NT2/D1 (cell line): ENCODE data around the gene LTBP1.

Experiments
- DNase-seq: peaks from one replicate; pipeline ENCODE4 v3.0.0-alpha.2; 2011; ENCODE audit warnings: low read depth, low spot score
- H3K27me3 ChIP-seq: 2 replicates; pipeline ENCODE4 v1.6.0; 2011; ENCODE audit warnings: mild to moderate bottlenecking; ENCODE audit not compliant: insufficient read length, insufficient read depth
- H3K36me3 ChIP-seq: 2 replicates; pipeline ENCODE4 v1.6.1; 2011; ENCODE audit warnings: mild to moderate bottlenecking, low read length, mixed read lengths; ENCODE audit not compliant: insufficient read depth, insufficient read length
- H3K4me1 ChIP-seq: 2 replicates; pipeline ENCODE4 v1.5.1; 2011; ENCODE audit not compliant: insufficient read depth, insufficient read length
- H3K4me3 ChIP-seq: 2 replicates; pipeline ENCODE4 v1.5.1; 2011; ENCODE audit warnings: low read depth; ENCODE audit not compliant: insufficient read length
- H3K9ac ChIP-seq: 2 replicates; pipeline ENCODE4 v1.6.0; 2011; ENCODE audit warnings: low read depth; ENCODE audit not compliant: insufficient read length
- H3K9me3 ChIP-seq: 2 replicates; pipeline ENCODE4 v1.5.1; 2011; ENCODE audit warnings: mild to moderate bottlenecking, low read length; ENCODE audit not compliant: insufficient read depth
- SUZ12 ChIP-seq: IDR thresholded peaks from 2 replicates; pipeline ENCODE4 v1.6.1; 2011; ENCODE audit not compliant: insufficient read length, insufficient read depth; ENCODE audit errors: extremely low read depth
- YY1 ChIP-seq: IDR thresholded peaks from 2 replicates; pipeline ENCODE4 v1.6.1; 2011; ENCODE audit not compliant: insufficient read length, insufficient read depth
- ZNF274 ChIP-seq: IDR thresholded peaks from 2 replicates; pipeline ENCODE4 v1.6.1; 2011; ENCODE audit warnings: mild to moderate bottlenecking, low read depth, low read length

LTBP1 gene

GRCh38 chr2:33267043-33267442, 320.3 kb downstream of the LTBP1 start:
- H3K36me3 ChIP-seq: peaks cover 4% of the 10 kb centered on the region
- DNase-seq: no peak
- TF ChIP-seq SUZ12 (no peak), ZNF274 (no peak), YY1 (no peak)

GRCh38 chr2:33267756-33268155, 321.0 kb downstream of the LTBP1 start:
- Histone ChIP-seq H3K9me3 (peaks cover 15% of the 10 kb centered on the region; the same call in 1 of the 2 replicates), H3K4me3 (no peak overlapping the region), H3K4me1 (no peaks in the 10 kb centered on the region), H3K27me3 (no peaks in the 10 kb centered on the region), H3K9ac (no peak overlapping the region), H3K36me3 (peaks cover 4% of the 10 kb centered on the region)
- TF ChIP-seq YY1 (no peak), SUZ12 (no peak), ZNF274 (no peak)
- no peak for DNase-seq

More at GRCh38 chr2:33267043-33267442, 320.3 kb downstream of the LTBP1 start:
- no peaks in the 10 kb centered on the region for H3K27me3 ChIP-seq
- H3K4me3 ChIP-seq: no peak overlapping the region
- H3K9me3 ChIP-seq: peaks cover 15% of the 10 kb centered on the region; the same call in 1 of the 2 replicates
- H3K9ac ChIP-seq: no peak overlapping the region
- no peaks in the 10 kb centered on the region for H3K4me1 ChIP-seq

- H3K36me3 ChIP-seq: peaks cover 4% of the 10 kb centered on the region
- H3K4me1 ChIP-seq: no peaks in the 10 kb centered on the region
- TF ChIP-seq SUZ12 (no peak), ZNF274 (no peak), YY1 (no peak)
- no peak overlapping the region for H3K9ac ChIP-seq
- H3K4me3 ChIP-seq: no peak overlapping the region
- H3K9me3 ChIP-seq: peaks cover 15% of the 10 kb centered on the region; the same call in 1 of the 2 replicates
- DNase-seq: no peak
- no peaks in the 10 kb centered on the region for H3K27me3 ChIP-seq
These were observed 321.6 kb downstream of the LTBP1 start for GRCh38 chr2:33268246-33268831.

- Histone ChIP-seq H3K9ac (no peak overlapping the region), H3K4me3 (no peak overlapping the region), H3K4me1 (no peaks in the 10 kb centered on the region), H3K9me3 (peaks cover 2% of the 10 kb centered on the region; the same call in 1 of the 2 replicates), H3K27me3 (no peaks in the 10 kb centered on the region), H3K36me3 (no peaks in the 10 kb centered on the region)
- TF ChIP-seq YY1: no peak
- no peak for TF ChIP-seq SUZ12
- TF ChIP-seq ZNF274: no peak
- no peak for DNase-seq
These were observed 325.2 kb downstream of the LTBP1 start for GRCh38 chr2:33272001-33272400.

GRCh38 chr2:33273479-33273878, 326.7 kb downstream of the LTBP1 start:
- Histone ChIP-seq H3K9me3 (no peaks in the 10 kb centered on the region), H3K4me1 (no peaks in the 10 kb centered on the region), H3K4me3 (no peak overlapping the region), H3K36me3 (no peaks in the 10 kb centered on the region), H3K27me3 (no peaks in the 10 kb centered on the region), H3K9ac (no peak overlapping the region)
- DNase-seq: no peak
- TF ChIP-seq ZNF274: no peak

GRCh38 chr2:33274524-33274923, 327.8 kb downstream of the LTBP1 start:
- no peak for DNase-seq
- TF ChIP-seq ZNF274 (no peak), YY1 (no peak), SUZ12 (no peak)
- Histone ChIP-seq H3K4me3 (no peak overlapping the region), H3K27me3 (no peaks in the 10 kb centered on the region), H3K9me3 (no peaks in the 10 kb centered on the region), H3K4me1 (no peaks in the 10 kb centered on the region), H3K36me3 (no peaks in the 10 kb centered on the region), H3K9ac (no peak overlapping the region)

- Histone ChIP-seq H3K4me3 (no peak overlapping the region), H3K9ac (no peak overlapping the region), H3K4me1 (no peaks in the 10 kb centered on the region), H3K27me3 (no peaks in the 10 kb centered on the region), H3K9me3 (no peaks in the 10 kb centered on the region), H3K36me3 (no peaks in the 10 kb centered on the region)
- DNase-seq: no peak
- no peak for TF ChIP-seq SUZ12
- TF ChIP-seq ZNF274: no peak
- TF ChIP-seq YY1: no peak
These were observed 329.1 kb downstream of the LTBP1 start for GRCh38 chr2:33275689-33276444.
